Adipose tissue (tissue), 3 donors: ENCODE measurements around the gene JADE2. TPM values are rescaled to one million over a fixed set of nuclear protein-coding genes. Genes with fewer than 3 reads are reported as not detected.

Experiments used
- H3K27ac ChIP-seq: one replicate; pipeline ENCODE4 v1.5.1; 2013; ENCODE audit warnings: low read depth, low read length
- WGBS, 3 donors: extraction: QIAGEN DNeasy Blood & Tissue Kit; methylation state at CpG; one replicate each; pipeline ENCODE4 v1.1.7; 2013; 5-methylcytosine and 5-hydroxymethylcytosine counted together
- polyA plus RNA-seq, 3 donors: library from polyadenylated mRNA; stranded (reverse); fragments of 200-250 nt; gene quantifications; one replicate each; pipeline ENCODE4 v1.2.3, GENCODE V29; 2013
- donor health status: healthy with polysubstance abuse.
- donor health status: Bipolar disorder and iron deficiency.
- donor health status: healthy.

Gene JADE2
- polyA plus RNA-seq, 3 donors = 12.5 to 17.9 (median 13.2) TPM

DNA sequence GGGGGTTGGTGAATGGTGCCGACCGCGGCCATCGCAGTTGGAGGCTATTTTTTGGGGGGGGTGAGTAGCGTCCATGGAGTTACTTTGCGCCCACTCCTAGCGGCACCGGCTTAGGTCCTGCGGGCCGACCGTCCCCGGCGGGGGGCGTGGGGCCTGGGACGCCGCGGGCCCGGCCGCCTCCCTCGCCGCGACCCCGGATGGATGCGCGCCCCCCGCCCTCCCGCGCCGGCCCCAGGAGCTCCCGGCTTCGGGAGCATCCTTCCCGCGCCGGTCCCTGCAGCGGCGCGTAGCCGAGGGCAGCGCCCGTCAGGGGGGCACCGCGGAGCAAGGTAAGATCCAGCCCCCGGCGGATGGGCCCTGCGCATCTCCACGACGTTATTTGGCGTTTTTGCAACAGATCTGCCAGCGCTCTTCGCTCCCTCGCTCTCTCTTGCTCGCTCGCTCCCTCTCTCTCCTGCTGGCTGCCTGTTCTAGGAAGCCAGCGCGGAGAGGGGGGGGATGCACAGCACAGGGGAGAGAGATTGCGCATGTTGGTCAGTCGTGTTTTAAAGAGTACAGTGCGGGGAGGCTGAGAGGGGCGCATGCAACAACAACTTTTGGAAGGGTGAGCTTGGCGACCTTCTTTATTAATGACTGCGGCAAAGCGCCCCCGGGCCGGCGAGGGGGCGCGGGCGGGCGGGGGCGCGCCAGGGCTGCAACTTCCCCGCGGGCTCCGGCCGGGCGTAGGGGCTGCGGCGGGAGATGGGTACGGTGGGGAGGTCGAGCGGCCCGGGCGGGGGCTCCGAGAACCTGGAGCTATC lies 413 bp downstream of the JADE2 start:
- 0 to 1% (median 1%) methylated on average over 65 to 83 of the region's 84 CpGs for WGBS, 3 donors
- H3K27ac ChIP-seq = peak overlapping the region; percentile 92

DNA sequence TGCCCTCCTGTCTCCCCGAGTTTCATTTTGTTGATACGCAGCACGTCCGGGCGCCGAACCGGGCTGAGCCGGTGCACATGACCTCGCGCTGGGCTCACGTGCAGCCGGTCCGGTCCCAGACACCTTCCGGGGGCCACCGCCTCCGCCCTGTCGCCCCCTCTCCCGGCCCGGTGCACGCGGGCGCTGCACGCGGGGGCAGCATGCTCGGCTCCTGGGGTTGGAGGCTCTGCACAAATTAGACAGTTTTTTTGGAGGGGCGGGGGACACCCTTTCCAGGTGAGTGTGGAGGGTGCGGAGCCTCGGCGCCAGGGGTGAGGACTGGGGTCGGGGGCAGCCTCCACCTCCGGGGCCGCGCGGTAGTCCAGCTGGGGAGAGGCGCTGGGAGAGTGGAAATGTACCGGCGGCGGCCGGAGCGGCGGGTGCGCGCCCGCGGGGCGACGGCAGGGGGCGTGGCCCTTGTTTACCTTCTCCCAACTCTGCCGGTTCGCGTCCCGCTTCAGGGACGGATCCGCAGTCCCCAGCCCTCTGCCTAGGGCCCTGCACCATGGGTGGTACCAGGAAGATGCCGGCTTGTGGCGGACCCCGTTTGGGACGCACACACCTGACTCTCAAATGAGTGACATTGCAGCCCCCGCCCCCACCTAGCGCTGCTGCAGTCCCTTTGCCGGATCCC lies 1.1 kb downstream of the JADE2 start:
- WGBS, 3 donors = 0% methylated on average over 54 to 61 of the region's 61 CpGs
- no peak overlapping the region for H3K27ac ChIP-seq

GRCh38 chr5:134527156-134527960 lies 1.9 kb downstream of the JADE2 start:
- no peak overlapping the region for H3K27ac ChIP-seq
- 1 to 2% (median 2%) methylated on average over 50 to 57 of the region's 57 CpGs for WGBS, 3 donors

- WGBS, 3 donors = 22 to 44% (median 34%) methylated on average over 14 of the region's 14 CpGs
- H3K27ac ChIP-seq = no peak overlapping the region
Measured at GRCh38 chr5:134527961-134528424, 2.5 kb downstream of the JADE2 start.

DNA sequence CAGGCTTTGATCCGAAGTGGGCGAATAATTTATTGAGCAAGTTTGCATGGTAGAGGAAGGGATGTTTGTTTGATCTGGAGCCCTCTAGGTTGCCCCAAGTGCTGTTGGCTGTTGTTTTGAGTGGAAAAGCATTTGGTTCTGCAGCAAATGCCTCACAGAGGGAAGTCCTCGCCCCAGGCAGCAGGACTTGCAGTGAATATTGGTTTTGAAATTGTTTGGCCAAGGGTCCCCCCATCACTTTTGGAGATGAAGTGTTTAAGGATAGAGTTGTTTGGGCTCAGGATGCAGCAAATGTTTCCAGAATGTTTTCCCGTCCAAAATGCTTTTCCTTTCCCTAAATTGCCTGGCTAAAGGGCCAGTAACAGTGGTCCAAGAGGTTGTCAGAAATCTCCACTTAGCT lies 3.1 kb downstream of the JADE2 start:
- H3K27ac ChIP-seq = no peak overlapping the region
- WGBS, 3 donors = 60 to 71% (median 70%) methylated on average over 4 of the region's 4 CpGs

- H3K27ac ChIP-seq = no peak overlapping the region
- WGBS, 3 donors = 76 to 89% (median 89%) methylated on average over 6 of the region's 6 CpGs
Measured at GRCh38 chr5:134529460-134529859, 4.0 kb downstream of the JADE2 start.

DNA sequence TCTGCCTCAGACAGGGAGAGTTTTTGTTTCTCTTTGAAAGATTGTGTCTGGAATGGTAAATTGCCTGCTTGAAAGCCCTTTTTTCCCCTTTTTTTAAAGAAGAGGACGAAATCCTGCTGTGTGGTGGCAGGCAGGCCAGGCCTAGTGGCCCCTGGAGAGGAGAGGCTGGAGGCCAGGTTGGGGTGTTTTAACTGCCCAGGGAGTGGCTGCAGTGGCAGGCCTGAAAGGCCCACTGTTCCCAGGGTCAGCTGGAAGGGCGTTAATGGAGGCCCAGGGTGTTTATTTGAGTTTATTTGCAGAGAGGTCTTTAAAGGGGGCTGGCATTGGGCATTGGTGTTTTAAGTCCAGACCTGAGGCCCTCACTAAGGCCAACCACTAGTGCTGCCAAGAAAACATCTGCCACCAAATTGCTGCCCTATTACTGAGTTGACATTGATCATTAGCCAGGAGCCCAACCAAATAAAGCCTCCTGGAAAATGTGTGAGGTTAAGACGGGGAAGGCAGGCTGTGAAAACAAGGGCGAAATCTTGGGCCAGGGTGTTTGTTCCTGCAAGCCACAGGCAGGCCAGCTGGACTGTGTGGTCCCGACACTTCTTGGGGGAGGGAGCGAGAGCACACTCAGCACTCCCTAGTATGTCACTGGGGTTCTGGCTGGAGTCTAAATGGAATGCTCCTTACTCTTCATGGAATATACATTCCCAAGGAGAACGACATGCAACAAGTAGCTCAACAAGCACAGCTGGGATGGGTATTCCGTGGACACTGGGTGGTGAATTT lies 5.0 kb downstream of the JADE2 start:
- 46 to 74% (median 73%) methylated on average over 8 of the region's 8 CpGs for WGBS, 3 donors
- H3K27ac ChIP-seq = no peak overlapping the region

DNA sequence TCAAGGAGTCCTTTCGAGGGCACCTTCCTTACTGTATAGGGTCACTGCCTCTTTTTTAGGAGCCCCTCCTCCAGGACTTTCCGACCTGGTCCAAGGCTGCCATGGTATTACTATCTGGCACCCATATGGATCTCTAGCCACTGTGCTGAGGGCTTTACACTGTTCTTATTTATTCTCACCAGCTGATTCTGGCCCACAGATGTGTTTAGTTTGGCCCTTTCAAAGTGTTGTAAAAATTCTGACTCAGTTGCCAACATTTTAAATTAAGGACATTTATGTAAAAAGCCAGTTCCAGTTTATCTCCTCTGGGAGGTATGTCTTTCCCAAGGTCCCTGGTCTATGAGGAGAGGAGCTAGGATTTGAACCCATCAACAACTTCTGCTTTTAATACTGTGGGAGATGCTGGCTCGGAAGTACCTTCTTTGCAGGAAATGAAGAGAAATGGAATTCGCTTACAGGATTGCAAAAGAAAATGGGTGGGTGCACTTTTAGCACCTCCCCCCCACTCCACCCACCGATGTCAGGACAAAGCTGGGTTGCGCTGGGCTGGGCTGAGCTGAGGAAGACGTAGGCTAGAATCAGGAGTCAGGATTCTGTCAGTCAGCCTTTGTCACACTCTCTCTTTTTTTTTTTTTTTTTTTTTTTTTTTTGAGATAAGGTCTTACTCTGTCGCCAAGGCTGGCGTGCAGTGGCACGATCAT lies 7.8 kb downstream of the JADE2 start:
- no peak overlapping the region for H3K27ac ChIP-seq
- 54 to 64% (median 63%) methylated on average over 10 of the region's 10 CpGs for WGBS, 3 donors

- H3K27ac ChIP-seq = no peak overlapping the region
- WGBS, 3 donors = 81 to 84% (median 83%) methylated on average over 10 of the region's 10 CpGs
Measured at GRCh38 chr5:134534058-134534725, 8.7 kb downstream of the JADE2 start.

DNA sequence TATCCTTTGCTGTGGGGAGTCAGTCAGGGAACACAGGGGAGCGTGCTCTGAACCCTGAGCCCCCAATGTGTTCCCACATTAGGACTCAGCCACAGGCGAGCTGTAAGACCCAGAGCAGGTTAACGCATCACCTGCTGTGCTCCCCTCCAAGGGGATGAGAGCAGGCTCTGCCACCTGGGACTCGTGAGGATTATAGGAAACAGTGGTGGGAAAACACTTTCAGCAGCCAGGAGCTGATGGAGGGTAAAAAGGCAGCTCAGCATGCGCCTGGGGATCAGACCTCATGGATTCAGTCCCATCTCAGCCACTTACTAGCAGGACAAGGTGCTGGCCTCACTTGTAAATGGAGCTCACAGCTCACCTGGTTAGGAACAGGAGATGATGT lies 9.2 kb downstream of the JADE2 start:
- H3K27ac ChIP-seq = no peak overlapping the region
- 94 to 97% (median 97%) methylated on average over 5 of the region's 5 CpGs for WGBS, 3 donors

- WGBS, 3 donors = 8 to 61% (median 43%) methylated on average over 1 of the region's 1 CpG
- no peak overlapping the region for H3K27ac ChIP-seq
Measured at GRCh38 chr5:134536876-134537275, 11.4 kb downstream of the JADE2 start.

GRCh38 chr5:134537297-134537696 lies 11.8 kb downstream of the JADE2 start:
- no peak overlapping the region for H3K27ac ChIP-seq

- H3K27ac ChIP-seq = no peak overlapping the region
- WGBS, 3 donors = 76 to 87% (median 78%) methylated on average over 3 of the region's 3 CpGs
Measured at GRCh38 chr5:134538296-134538695, 12.8 kb downstream of the JADE2 start.

DNA sequence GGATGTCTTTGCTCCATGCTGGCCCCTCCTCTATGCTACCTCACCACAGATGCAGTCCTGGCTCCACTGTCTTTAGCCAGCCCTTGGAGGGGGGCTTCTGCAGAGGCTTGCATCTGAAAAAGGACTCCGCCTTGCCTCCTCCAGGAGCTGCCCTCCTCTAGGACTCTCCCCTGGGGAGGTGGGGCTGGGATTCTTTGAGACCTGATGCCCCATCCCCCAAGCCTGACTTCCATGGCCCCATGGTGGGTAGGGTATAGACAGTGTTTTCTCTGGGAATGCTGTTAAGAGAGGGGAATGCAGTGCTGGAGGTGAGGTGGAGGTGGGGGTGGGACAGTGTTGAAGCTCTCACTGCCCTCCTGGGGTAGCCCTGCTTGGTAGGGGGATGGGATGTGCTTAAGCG lies 14.3 kb downstream of the JADE2 start:
- no peak overlapping the region for H3K27ac ChIP-seq
- 96 to 100% (median 98%) methylated on average over 2 of the region's 2 CpGs for WGBS, 3 donors

GRCh38 chr5:134540747-134541733 lies 15.6 kb downstream of the JADE2 start:
- H3K27ac ChIP-seq = no peak overlapping the region
- WGBS, 3 donors = 86 to 88% (median 88%) methylated on average over 15 of the region's 15 CpGs

GRCh38 chr5:134541736-134542376 lies 16.4 kb downstream of the JADE2 start:
- 42 to 77% (median 55%) methylated on average over 4 of the region's 4 CpGs for WGBS, 3 donors
- no peak overlapping the region for H3K27ac ChIP-seq
